KMS-11 (cell line): ENCODE results near the gene MTG2.

Experiments
- H2AFZ ChIP-seq: fragments of 200-600 bp; sonication (generic); 2 replicates; pipeline ENCODE4 v1.6.1; 2016; ENCODE audit warnings: antibody characterized with exemption, mixed run types, low read depth
- H3K27ac ChIP-seq: fragments of 200-600 bp; sonication (generic); 2 replicates; pipeline ENCODE4 v1.6.1; 2016; ENCODE audit warnings: mild to moderate bottlenecking, mixed run types
- H3K27me3 ChIP-seq: fragments of 200-600 bp; sonication (generic); 2 replicates; pipeline ENCODE4 v1.6.1; 2017; ENCODE audit warnings: mild to moderate bottlenecking, low read depth, mixed run types, moderate library complexity; ENCODE audit not compliant: insufficient read depth
- H3K36me3 ChIP-seq: fragments of 200-600 bp; sonication (generic); 2 replicates; pipeline ENCODE4 v1.6.1; 2017; ENCODE audit warnings: mild to moderate bottlenecking, mixed run types; ENCODE audit not compliant: insufficient read depth
- H3K4me1 ChIP-seq: fragments of 200-600 bp; sonication (generic); 2 replicates; pipeline ENCODE4 v1.6.1; 2016; ENCODE audit warnings: mild to moderate bottlenecking, low read depth, mixed run types; ENCODE audit not compliant: poor library complexity, severe bottlenecking
- H3K4me2 ChIP-seq: fragments of 200-600 bp; sonication (generic); 2 replicates; pipeline ENCODE4 v1.7.0; 2016; ENCODE audit warnings: mild to moderate bottlenecking, mixed run types
- H3K4me3 ChIP-seq: fragments of 200-600 bp; sonication (generic); IDR thresholded peaks from 2 replicates; pipeline ENCODE4 v1.6.1; 2017; ENCODE audit warnings: low read depth, low read length, mixed read lengths; ENCODE audit not compliant: insufficient read depth
- H3K79me2 ChIP-seq: fragments of 200-600 bp; sonication (generic); 2 replicates; pipeline ENCODE4 v1.6.1; 2016; ENCODE audit warnings: low read depth, mixed run types; ENCODE audit not compliant: insufficient read depth
- H3K9ac ChIP-seq: fragments of 200-600 bp; sonication (generic); 2 replicates; pipeline ENCODE4 v1.6.1; 2016; ENCODE audit warnings: mild to moderate bottlenecking, mixed run types
- H4K20me1 ChIP-seq: fragments of 200-600 bp; sonication (generic); 2 replicates; pipeline ENCODE4 v1.6.1; 2016; ENCODE audit warnings: mild to moderate bottlenecking, mixed run types; ENCODE audit not compliant: insufficient read depth
- CTCF ChIP-seq: fragments of 200-600 bp; sonication (generic); conservative IDR thresholded peaks from 2 replicates; pipeline ENCODE4 v1.6.1; 2017; ENCODE audit warnings: low read depth, mild to moderate bottlenecking, antibody characterized with exemption, low read length, moderate library complexity, mixed read lengths

The MTG2 gene

GRCh38 chr20:62215020-62215990 lies 32.5 kb downstream of the MTG2 start:
- TF ChIP-seq CTCF = no peak
- H3K36me3 ChIP-seq = no peaks in the 10 kb centered on the region
- H2AFZ ChIP-seq = no peak overlapping the region
- H4K20me1 ChIP-seq = no peaks in the 10 kb centered on the region
- H3K4me2 ChIP-seq = no peak overlapping the region
- no peaks in the 10 kb centered on the region for H3K79me2 ChIP-seq
- no peak overlapping the region for H3K4me3 ChIP-seq
- H3K9ac ChIP-seq = no peak overlapping the region
- no peak overlapping the region for H3K27ac ChIP-seq
- peaks cover 83% of the 10 kb centered on the region for H3K27me3 ChIP-seq
- H3K4me1 ChIP-seq = no peaks in the 10 kb centered on the region

GRCh38 chr20:62215991-62216635 lies 33.3 kb downstream of the MTG2 start:
- Histone ChIP-seq H3K36me3 (no peaks in the 10 kb centered on the region), H3K79me2 (no peaks in the 10 kb centered on the region), H3K9ac (no peak overlapping the region), H4K20me1 (no peaks in the 10 kb centered on the region), H3K4me3 (no peak overlapping the region), H3K4me1 (no peaks in the 10 kb centered on the region), H3K4me2 (no peak overlapping the region), H3K27ac (no peak overlapping the region), H3K27me3 (peaks cover 81% of the 10 kb centered on the region), H2AFZ (no peak overlapping the region)
- TF ChIP-seq CTCF = no peak

GRCh38 chr20:62216636-62217566 lies 34.1 kb downstream of the MTG2 start:
- no peaks in the 10 kb centered on the region for H3K79me2 ChIP-seq
- no peak for TF ChIP-seq CTCF
- no peak overlapping the region for H3K4me3 ChIP-seq
- no peak overlapping the region for H3K9ac ChIP-seq
- H3K4me1 ChIP-seq = no peaks in the 10 kb centered on the region
- no peak overlapping the region for H3K4me2 ChIP-seq
- no peak overlapping the region for H2AFZ ChIP-seq
- H3K27me3 ChIP-seq = peaks cover 81% of the 10 kb centered on the region
- H3K36me3 ChIP-seq = no peaks in the 10 kb centered on the region
- no peak overlapping the region for H3K27ac ChIP-seq
- no peaks in the 10 kb centered on the region for H4K20me1 ChIP-seq

- Histone ChIP-seq H3K4me1 (no peaks in the 10 kb centered on the region), H3K36me3 (no peaks in the 10 kb centered on the region), H3K27me3 (peaks cover 86% of the 10 kb centered on the region), H3K27ac (no peak overlapping the region), H3K9ac (no peak overlapping the region), H3K4me2 (no peak overlapping the region), H3K4me3 (no peak overlapping the region), H3K79me2 (no peaks in the 10 kb centered on the region), H4K20me1 (no peaks in the 10 kb centered on the region), H2AFZ (no peak overlapping the region)
- no peak for TF ChIP-seq CTCF
Observed at GRCh38 chr20:62217913-62218773, 35.3 kb downstream of the MTG2 start.
